Cardiac fibroblast (primary cell): ENCODE measurements around the gene THEM4.
A peak's percentile ranks its signal among the peaks of the same experiment; 100 is the strongest.

ENCODE experiments used
- DNase-seq, 2 donors: peaks; one replicate each; pipeline versions ENCODE4 v3.0.0 to v3.0.0-alpha.2; 2010; ENCODE audit warnings: low read depth in 2 of 2
- H3K4me3 ChIP-seq, 2 donors: replicated peaks in 1 of 2; 1 replicate in 1 of 2; 2 replicates in 1 of 2; pipeline ENCODE4 v1.5.1; 2011; ENCODE audit warnings: low read depth in 2 of 2, low read length in 2 of 2, mild to moderate bottlenecking in 2 of 2, moderate library complexity in 1 of 2
- CTCF ChIP-seq: IDR thresholded peaks from one replicate; pipeline ENCODE4 v1.5.1; 2011; ENCODE audit warnings: low read depth, mild to moderate bottlenecking, low read length, inconsistent platforms

Gene THEM4

GRCh38 chr1:151849126-151849525 lies 60.2 kb downstream of the THEM4 start:
- no peak for TF ChIP-seq CTCF
- H3K4me3 ChIP-seq, result no peak overlapping the region
- DNase-seq, result no peak

DNA sequence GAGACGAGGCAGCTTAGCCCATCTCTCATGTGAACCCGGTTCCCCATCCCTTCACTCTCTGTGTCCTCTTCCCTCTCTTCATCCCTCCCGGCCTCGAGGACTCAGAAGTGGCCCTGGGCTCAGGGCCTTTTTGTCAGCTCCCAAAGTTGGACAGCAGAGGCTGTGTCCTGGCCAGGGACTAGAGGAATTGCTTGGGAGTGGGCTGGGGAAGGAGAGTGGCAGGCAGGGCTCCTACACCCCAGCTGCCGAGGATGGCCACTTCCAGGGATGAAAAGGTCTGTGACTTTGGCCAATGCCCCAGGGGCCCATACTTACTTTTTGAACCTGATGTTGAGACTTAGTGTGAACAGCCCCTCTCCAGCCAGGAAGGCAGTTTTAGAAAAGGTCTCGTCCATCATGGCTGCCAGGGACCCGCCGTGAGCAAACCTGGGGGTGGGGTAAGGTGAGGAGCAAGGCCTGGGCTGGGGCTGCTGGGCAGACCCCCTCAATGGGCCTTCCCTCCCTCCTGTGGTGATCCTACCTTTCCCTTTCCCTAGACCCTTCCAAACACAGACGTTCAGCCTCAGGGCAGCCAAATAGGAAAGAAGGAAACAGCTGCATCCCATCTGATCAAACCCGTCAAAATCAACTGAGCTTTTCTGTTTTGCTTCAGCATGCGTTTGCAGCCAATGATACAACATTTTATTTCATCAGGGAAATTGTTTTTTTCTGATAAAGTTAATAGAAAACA lies 61.3 kb downstream of the THEM4 start:
- no peak for TF ChIP-seq CTCF
- DNase-seq, result peak in 1 of 2 donors; percentile 49
- H3K4me3 ChIP-seq, result no peak overlapping the region

DNA sequence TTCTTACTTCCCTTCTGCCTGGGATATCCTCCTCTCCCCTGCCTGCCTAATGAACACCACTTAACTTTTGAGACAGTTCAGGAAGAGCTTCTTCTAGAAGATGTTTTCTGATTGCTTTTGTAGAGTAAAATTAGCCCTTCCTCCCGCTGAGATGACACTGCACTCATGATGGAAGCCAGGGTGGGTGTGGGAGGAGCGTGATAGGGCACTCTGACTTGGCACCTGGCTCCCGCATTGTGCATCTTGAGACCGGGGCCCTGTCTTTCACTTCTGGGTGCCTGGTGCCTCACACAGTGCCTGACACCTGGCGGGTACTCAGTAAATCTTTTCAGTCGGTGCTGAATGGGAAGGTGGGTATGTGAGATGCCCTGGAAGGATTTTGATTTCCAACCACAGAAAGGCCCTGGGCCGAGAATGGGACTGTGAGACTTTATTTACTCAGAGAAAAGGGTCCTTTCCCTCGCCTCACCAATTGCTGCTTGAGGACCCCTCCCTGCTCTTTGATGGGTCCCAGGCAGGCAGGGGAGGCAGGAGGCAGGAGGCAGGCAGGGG lies 62.5 kb downstream of the THEM4 start:
- no peak for TF ChIP-seq CTCF
- DNase-seq, result no peak
- H3K4me3 ChIP-seq, result no peak overlapping the region

DNA sequence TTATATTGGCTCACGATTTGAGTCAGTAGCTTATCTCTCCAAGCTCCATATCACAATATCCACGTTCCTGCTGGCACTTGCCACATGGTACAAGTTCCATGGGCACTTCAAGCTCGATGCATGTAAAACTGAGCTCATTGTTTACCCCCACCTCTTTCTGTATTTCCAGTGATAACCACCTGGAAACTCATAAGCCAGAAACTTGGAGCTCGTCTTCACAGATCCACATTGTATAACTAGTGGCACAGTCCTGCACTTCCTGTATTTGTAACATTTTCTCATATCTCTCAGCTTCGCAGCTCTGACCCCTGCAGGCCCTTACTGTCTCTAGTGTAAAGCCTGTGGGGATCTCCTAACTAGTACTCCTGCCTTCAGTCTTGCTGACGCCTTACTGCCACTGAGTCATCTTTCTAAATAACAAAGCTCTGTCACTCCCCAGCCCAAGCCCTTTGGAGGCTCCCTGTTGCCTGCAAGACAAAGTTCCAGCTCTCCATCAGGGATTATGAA lies 63.2 kb downstream of the THEM4 start:
- H3K4me3 ChIP-seq, result no peak overlapping the region
- peak; percentile 51 to 75 for DNase-seq
- TF ChIP-seq CTCF, result peak; percentile 27

DNA sequence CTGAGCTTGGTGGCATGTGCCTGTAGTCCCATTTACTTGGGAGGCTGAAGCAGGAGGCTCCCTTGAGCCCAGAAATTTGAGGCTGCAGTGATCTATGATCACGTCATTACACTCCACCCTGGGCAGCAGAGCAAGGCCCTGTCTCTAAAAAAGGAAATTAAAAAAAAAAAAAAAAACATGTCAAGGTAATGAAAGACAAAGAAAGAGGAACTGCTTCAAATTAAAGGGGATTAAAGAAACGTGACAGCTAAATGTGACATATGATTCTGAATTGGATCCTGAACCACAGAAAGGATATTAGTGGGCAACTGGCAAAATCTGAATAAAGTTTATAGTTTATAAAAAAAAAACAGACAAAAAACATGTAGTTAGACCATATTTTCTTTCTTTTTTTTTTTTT lies 65.9 kb downstream of the THEM4 start:
- no peak for TF ChIP-seq CTCF

GRCh38 chr1:151841141-151841540 lies 68.2 kb downstream of the THEM4 start:
- H3K4me3 ChIP-seq, result no peak overlapping the region
- DNase-seq, result peak in 1 of 2 donors; percentile 82
- TF ChIP-seq CTCF, result no peak

More for the DNA sequence above, 65.9 kb downstream of the THEM4 start:
- no peak for DNase-seq
- H3K4me3 ChIP-seq, result no peak overlapping the region
